Measurements from ENCODE around the gene HMGCS2.

HMGCS2 gene

GRCh38 chr1:119774746-119775490, 6.2 kb upstream of the HMGCS2 start:
- no peak for DNase-seq (ENCODE audit: low read depth, low spot score)
- Histone ChIP-seq H3K27ac (no peak overlapping the region), H3K4me3 (no peak overlapping the region), H3K9me3 (ENCODE audit: low read depth, low read length) (no peaks in the 10 kb centered on the region), H3K9ac (ENCODE audit: insufficient read length) (no peak overlapping the region), H3K36me3 (ENCODE audit: insufficient read depth, low read length) (no peaks in the 10 kb centered on the region)
- TF ChIP-seq EZH2 (IDR thresholded peaks at IDR 0.05) (no peak), POLR2AphosphoS5 (IDR thresholded peaks at IDR 0.05; ENCODE audit: borderline replicate concordance, low read depth, low read length) (no peak), FOXP2 (optimal IDR thresholded peaks at IDR 0.05; ENCODE audit: control extremely low read depth, extremely low read length, insufficient read depth) (no peak)

DNA sequence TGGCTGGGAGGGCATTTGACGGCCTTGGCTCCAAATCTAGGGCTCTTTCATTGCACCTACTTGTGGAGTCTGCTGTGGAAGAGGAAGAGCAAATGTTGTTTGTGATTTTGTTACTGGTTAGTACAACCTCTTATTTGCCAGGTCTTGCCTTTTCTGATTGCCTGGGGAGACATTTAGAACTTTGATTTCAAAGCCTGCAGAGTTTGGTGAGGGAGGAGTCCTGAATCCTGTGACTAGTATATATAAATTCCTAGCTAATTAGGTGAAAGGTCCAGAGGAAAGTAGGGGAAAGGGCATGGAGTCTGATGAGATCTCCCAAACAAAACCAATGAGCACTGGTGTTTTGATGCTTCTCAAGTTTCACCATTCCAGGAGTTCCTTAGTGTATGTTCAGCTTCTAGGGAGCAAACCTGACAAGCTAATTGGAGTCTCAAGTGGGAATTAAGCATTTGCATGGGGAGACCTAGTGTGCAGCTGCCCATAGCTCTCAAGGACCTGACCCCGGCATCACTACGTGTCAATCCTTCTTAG, 5.1 kb upstream of the HMGCS2 start:
- Histone ChIP-seq H3K4me3 (no peak overlapping the region), H3K9ac (ENCODE audit: insufficient read length) (no peak overlapping the region), H3K27ac (no peak overlapping the region), H3K36me3 (ENCODE audit: insufficient read depth, low read length) (no peaks in the 10 kb centered on the region), H3K9me3 (ENCODE audit: low read depth, low read length) (no peaks in the 10 kb centered on the region)
- no peak for TF ChIP-seq EZH2 (IDR thresholded peaks at IDR 0.05)
- TF ChIP-seq POLR2AphosphoS5 (IDR thresholded peaks at IDR 0.05; ENCODE audit: borderline replicate concordance, low read depth, low read length) = no peak
- no peak for TF ChIP-seq FOXP2 (optimal IDR thresholded peaks at IDR 0.05; ENCODE audit: control extremely low read depth, extremely low read length, insufficient read depth)
- DNase-seq (ENCODE audit: low read depth, low spot score) = no peak

- Histone ChIP-seq H3K9ac (ENCODE audit: insufficient read length) (no peak overlapping the region), H3K4me3 (no peak overlapping the region), H3K27ac (no peak overlapping the region), H3K36me3 (ENCODE audit: insufficient read depth, low read length) (no peaks in the 10 kb centered on the region), H3K9me3 (ENCODE audit: low read depth, low read length) (no peaks in the 10 kb centered on the region)
- no peak for DNase-seq (ENCODE audit: low read depth, low spot score)
- TF ChIP-seq POLR2AphosphoS5 (IDR thresholded peaks at IDR 0.05; ENCODE audit: borderline replicate concordance, low read depth, low read length) (no peak), EZH2 (IDR thresholded peaks at IDR 0.05) (no peak), FOXP2 (optimal IDR thresholded peaks at IDR 0.05; ENCODE audit: control extremely low read depth, extremely low read length, insufficient read depth) (no peak)
These were observed 3.6 kb upstream of the HMGCS2 start for GRCh38 chr1:119772298-119772697.

DNA sequence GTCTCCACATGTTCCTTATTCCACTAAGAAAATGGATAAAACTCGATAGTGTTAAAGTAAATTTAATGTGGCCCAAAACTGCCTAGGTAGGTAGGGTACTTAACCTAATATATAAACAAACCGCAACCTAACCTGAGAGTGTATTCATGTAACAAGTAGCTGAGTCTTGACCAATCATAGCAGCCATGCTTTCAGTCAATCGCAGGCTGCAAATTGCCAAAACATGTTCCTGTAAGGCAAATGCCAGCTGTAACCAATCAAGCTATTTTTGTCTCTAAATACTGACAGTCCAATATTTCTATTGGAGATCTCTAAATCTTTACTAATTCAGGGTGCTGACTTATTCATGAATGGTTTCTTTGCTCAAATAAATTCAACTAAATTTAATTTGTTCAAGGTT, 3.1 kb upstream of the HMGCS2 start:
- Histone ChIP-seq H3K36me3 (ENCODE audit: insufficient read depth, low read length) (no peaks in the 10 kb centered on the region), H3K27ac (no peak overlapping the region), H3K4me3 (no peak overlapping the region), H3K9me3 (ENCODE audit: low read depth, low read length) (no peaks in the 10 kb centered on the region), H3K9ac (ENCODE audit: insufficient read length) (no peak overlapping the region)
- DNase-seq (ENCODE audit: low read depth, low spot score) = no peak
- TF ChIP-seq POLR2AphosphoS5 (IDR thresholded peaks at IDR 0.05; ENCODE audit: borderline replicate concordance, low read depth, low read length) (no peak), EZH2 (IDR thresholded peaks at IDR 0.05) (no peak), FOXP2 (optimal IDR thresholded peaks at IDR 0.05; ENCODE audit: control extremely low read depth, extremely low read length, insufficient read depth) (no peak)

DNA sequence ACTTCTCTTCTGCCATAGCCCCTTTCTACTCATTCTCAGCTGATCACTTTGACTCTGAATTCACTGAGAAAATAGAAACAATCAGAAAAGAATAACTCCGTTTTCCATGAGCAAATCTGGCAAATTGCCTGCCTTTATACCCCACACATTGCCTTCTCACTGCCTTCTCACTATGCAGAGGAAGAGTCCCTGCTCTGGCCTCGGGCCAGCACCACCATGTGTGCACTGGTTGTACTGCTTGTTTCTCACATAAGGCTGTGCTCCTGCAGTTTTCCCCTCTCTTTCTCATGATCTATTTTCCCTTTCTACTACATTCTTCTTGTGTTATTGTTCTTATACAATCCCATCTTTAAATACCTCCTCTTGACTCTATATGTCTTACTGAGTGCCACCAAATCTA, 2.3 kb upstream of the HMGCS2 start:
- DNase-seq (ENCODE audit: low read depth, low spot score) = no peak
- Histone ChIP-seq H3K9me3 (ENCODE audit: low read depth, low read length) (no peaks in the 10 kb centered on the region), H3K9ac (ENCODE audit: insufficient read length) (no peak overlapping the region), H3K27ac (no peak overlapping the region), H3K36me3 (ENCODE audit: insufficient read depth, low read length) (no peaks in the 10 kb centered on the region), H3K4me3 (peak overlapping the region; percentile 11; the same call in 1 of the 2 replicates)
- no peak for TF ChIP-seq EZH2 (IDR thresholded peaks at IDR 0.05)

- H3K4me3 ChIP-seq = no peak overlapping the region
- TF ChIP-seq FOXP2 (optimal IDR thresholded peaks at IDR 0.05; ENCODE audit: control extremely low read depth, extremely low read length, insufficient read depth) (no peak), POLR2AphosphoS5 (IDR thresholded peaks at IDR 0.05; ENCODE audit: borderline replicate concordance, low read depth, low read length) (no peak), EZH2 (IDR thresholded peaks at IDR 0.05) (no peak)
- H3K36me3 ChIP-seq (ENCODE audit: insufficient read depth, low read length) = no peaks in the 10 kb centered on the region
- no peaks in the 10 kb centered on the region for H3K9me3 ChIP-seq (ENCODE audit: low read depth, low read length)
- no peak for DNase-seq (ENCODE audit: low read depth, low spot score)
- no peak overlapping the region for H3K27ac ChIP-seq
- H3K9ac ChIP-seq (ENCODE audit: insufficient read length) = no peak overlapping the region
These were observed 1.2 kb downstream of the HMGCS2 start for GRCh38 chr1:119767486-119767885.

- Histone ChIP-seq H3K4me3 (no peak overlapping the region), H3K36me3 (ENCODE audit: insufficient read depth, low read length) (no peaks in the 10 kb centered on the region), H3K9ac (ENCODE audit: insufficient read length) (no peak overlapping the region), H3K9me3 (ENCODE audit: low read depth, low read length) (no peaks in the 10 kb centered on the region), H3K27ac (no peak overlapping the region)
- DNase-seq (ENCODE audit: low read depth, low spot score) = no peak
- TF ChIP-seq FOXP2 (optimal IDR thresholded peaks at IDR 0.05; ENCODE audit: control extremely low read depth, extremely low read length, insufficient read depth) (no peak), POLR2AphosphoS5 (IDR thresholded peaks at IDR 0.05; ENCODE audit: borderline replicate concordance, low read depth, low read length) (no peak), EZH2 (IDR thresholded peaks at IDR 0.05) (no peak)
These were observed 2.3 kb downstream of the HMGCS2 start for GRCh38 chr1:119766374-119766794.

DNA sequence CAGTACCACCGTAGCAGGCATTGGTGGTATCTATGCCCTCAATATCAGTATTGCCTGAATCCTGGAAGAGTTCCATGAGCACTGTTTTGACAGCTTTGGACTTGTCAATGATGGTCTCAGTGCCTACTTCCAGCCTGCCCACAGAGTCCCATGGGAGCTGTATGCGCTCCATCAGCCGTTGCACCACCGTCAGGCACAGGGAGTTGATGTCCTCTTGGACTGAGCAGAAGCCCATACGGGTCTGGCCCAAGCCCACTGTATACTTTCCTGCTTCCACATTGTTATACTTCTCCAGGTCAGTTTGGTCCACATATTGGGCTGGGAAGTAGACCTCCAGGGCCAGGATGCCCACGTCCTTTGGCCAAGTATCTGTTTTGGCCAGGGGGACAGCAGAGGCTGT, 4.5 kb downstream of the HMGCS2 start:
- TF ChIP-seq EZH2 (IDR thresholded peaks at IDR 0.05) = no peak
- no peak for TF ChIP-seq POLR2AphosphoS5 (IDR thresholded peaks at IDR 0.05; ENCODE audit: borderline replicate concordance, low read depth, low read length)
- TF ChIP-seq FOXP2 (optimal IDR thresholded peaks at IDR 0.05; ENCODE audit: control extremely low read depth, extremely low read length, insufficient read depth) = no peak

GRCh38 chr1:119762953-119763352, 5.8 kb downstream of the HMGCS2 start:
- Histone ChIP-seq H3K27ac (no peak overlapping the region), H3K9ac (ENCODE audit: insufficient read length) (no peak overlapping the region), H3K4me3 (no peak overlapping the region), H3K9me3 (ENCODE audit: low read depth, low read length) (no peaks in the 10 kb centered on the region), H3K36me3 (ENCODE audit: insufficient read depth, low read length) (no peaks in the 10 kb centered on the region)
- no peak for DNase-seq (ENCODE audit: low read depth, low spot score)
- TF ChIP-seq EZH2 (IDR thresholded peaks at IDR 0.05) = no peak
- TF ChIP-seq POLR2AphosphoS5 (IDR thresholded peaks at IDR 0.05; ENCODE audit: borderline replicate concordance, low read depth, low read length) = no peak
- TF ChIP-seq FOXP2 (optimal IDR thresholded peaks at IDR 0.05; ENCODE audit: control extremely low read depth, extremely low read length, insufficient read depth) = no peak

More for the DNA sequence above, 4.5 kb downstream of the HMGCS2 start:
- Histone ChIP-seq H3K27ac (no peak overlapping the region), H3K36me3 (ENCODE audit: insufficient read depth, low read length) (no peaks in the 10 kb centered on the region), H3K4me3 (no peak overlapping the region), H3K9me3 (ENCODE audit: low read depth, low read length) (no peaks in the 10 kb centered on the region), H3K9ac (ENCODE audit: insufficient read length) (no peak overlapping the region)
- no peak for DNase-seq (ENCODE audit: low read depth, low spot score)

All from SK-N-MC (cell line).